ENCODE results near the gene LHX3. TPM values are rescaled to one million over a fixed set of nuclear protein-coding genes. Genes with fewer than 3 reads are reported as not detected.

The LHX3 gene
- total RNA-seq, 1 experiment from 2014 or later: not detected

DNA sequence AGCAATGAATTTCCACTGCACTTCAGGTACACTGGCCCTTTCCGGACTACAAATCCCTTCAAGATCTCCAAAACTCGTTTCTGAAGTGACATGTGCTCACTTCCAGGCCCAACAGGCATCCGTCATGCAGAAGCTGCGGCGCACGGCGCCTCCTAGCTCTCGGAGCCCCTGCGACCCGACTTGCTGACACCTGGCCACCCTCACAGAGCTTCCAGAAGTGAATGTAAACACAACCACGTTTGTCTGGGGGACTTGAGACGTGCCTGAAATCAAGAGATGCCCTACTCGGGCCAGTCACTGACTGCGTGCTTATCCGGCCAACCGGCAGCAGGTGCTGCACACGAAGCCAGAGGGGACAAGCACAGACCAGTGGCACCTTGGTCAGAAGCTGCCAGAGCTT lies 4.9 kb upstream of the LHX3 start:
- Histone ChIP-seq H3K56ac (ENCODE audit: insufficient read length, low read depth, low read length) (no peak overlapping the region), H3K4me2 (ENCODE audit: insufficient read depth, insufficient read length, low read length) (no peak overlapping the region), H3K14ac (ENCODE audit: insufficient read depth, low read length) (no peak overlapping the region), H3K27ac (ENCODE audit: insufficient read length, low read depth, low read length) (no peak overlapping the region), H4K91ac (ENCODE audit: insufficient read length, low read depth, low read length) (no peak overlapping the region), H4K8ac (replicated peaks; ENCODE audit: insufficient read length, low read depth, low read length) (no peak overlapping the region), H3K4me1 (ENCODE audit: insufficient read depth, low read length) (no peaks in the 10 kb centered on the region), H2BK120ac (ENCODE audit: low read depth, low read length, poor library complexity, severe bottlenecking) (no peak overlapping the region), H2BK12ac (ENCODE audit: insufficient read length, low read depth, low read length) (no peak overlapping the region), H2BK5ac (ENCODE audit: insufficient read length, low read length) (no peak overlapping the region), H3K9me3 (ENCODE audit: control insufficient read depth, low read depth, low read length) (no peaks in the 10 kb centered on the region), H3K79me2 (ENCODE audit: insufficient read depth, low read length) (no peaks in the 10 kb centered on the region), H3T11ph (ENCODE audit: low read length) (no peak overlapping the region), H3K23me2 (ENCODE audit: insufficient read length, low read depth, low read length, poor library complexity, severe bottlenecking) (no peaks in the 10 kb centered on the region), H2AK5ac (ENCODE audit: insufficient read length, low read length) (no peak overlapping the region), H3K9ac (ENCODE audit: extremely low read depth, insufficient read length, low read length) (no peak overlapping the region), H3K18ac (ENCODE audit: insufficient read length, low read depth, low read length) (no peak overlapping the region), H3K79me1 (ENCODE audit: insufficient read depth, low read depth, low read length, poor library complexity, severe bottlenecking) (no peaks in the 10 kb centered on the region), H3K23ac (ENCODE audit: insufficient read length, low read depth, low read length) (no peak overlapping the region), H3K27me3 (ENCODE audit: insufficient read depth, low read length) (peaks cover 4% of the 10 kb centered on the region; the same call in 1 of the 2 replicates), H2AFZ (ENCODE audit: low read length) (no peak overlapping the region), H4K20me1 (ENCODE audit: control insufficient read depth, insufficient read depth, insufficient read length) (no peaks in the 10 kb centered on the region), H2BK20ac (ENCODE audit: low read depth, low read length, poor library complexity, severe bottlenecking) (no peak overlapping the region), H2BK15ac (ENCODE audit: low read depth, low read length) (no peak overlapping the region), H3K4ac (ENCODE audit: low read depth, low read length) (no peak overlapping the region), H4K5ac (ENCODE audit: insufficient read length, low read depth, low read length) (no peak overlapping the region)
- H3K4me3 Mint-ChIP-seq: no peak overlapping the region
- H3K4me1 Mint-ChIP-seq: peaks cover 0 to 9% of the 10 kb centered on the region in 2 experiments; a peak in 1 of 4 replicates
- no peak for TF ChIP-seq CTCF (conservative IDR thresholded peaks at IDR 0.05)
- H3K9me3 Mint-ChIP-seq: no peaks in the 10 kb centered on the region; a peak in 1 of 5 replicates
- no peak for DNase-seq
- H3K36me3 Mint-ChIP-seq (ENCODE audit: insufficient read depth in 1 of 3, low read depth in 3 of 3): peaks cover 28 to 50% (median 48%) of the 10 kb centered on the region in 3 experiments
- H3K27me3 Mint-ChIP-seq (ENCODE audit: low read depth): peaks cover 18% of the 10 kb centered on the region
- no CpG with 5 or more reads among the region's 17 CpGs for WGBS (ENCODE audit: extremely low coverage, insufficient read length, low lambda C conversion rate)
- H3K27ac Mint-ChIP-seq: 0 out of 7 replicates have a peak overlapping the region, but pooled peaks of 1 of the 3 experiments have one; percentile 75

All from H9 (cell line).